ENCODE data around the gene ADAMTS9.
A peak's percentile ranks its signal among the peaks of the same experiment; 100 is the strongest.

Gene ADAMTS9

DNA sequence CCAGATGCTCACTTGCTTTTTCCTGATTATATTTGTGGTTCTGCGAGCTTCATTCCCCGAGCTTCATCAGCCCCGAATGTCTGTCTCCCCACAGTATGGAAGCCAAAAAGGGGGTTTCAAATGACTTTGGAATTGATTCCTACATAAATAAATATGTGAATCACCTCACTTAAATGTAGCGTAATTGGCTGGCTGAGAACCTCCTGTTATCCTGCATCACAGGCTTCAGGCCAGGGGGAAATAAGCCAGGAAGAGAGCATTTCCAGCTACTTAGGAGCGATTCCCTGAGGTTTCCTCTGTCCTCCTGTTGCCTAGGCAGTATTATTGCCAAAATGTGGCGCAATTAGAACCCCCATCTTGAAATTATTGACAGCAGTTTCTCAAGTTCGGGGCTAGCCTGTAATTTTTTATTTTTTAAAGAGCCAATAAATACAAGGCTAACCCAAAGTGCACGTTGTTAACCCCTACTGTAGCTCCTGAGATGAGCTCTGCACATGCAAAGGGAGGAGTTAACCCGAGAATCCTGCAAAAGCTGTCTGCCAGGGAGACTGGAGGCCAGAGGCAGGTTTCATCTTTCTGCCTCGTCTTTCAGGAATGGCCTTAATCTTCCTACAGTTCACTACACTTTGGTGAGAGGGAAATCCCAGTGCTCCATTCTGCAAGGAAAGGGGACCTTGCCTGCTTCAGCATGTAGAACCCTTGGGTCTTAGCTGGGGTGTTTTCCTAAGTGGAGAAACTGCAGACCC, 148.2 kb downstream of the ADAMTS9 start:
- no peak for DNase-seq (ENCODE audit: low spot score)

DNA sequence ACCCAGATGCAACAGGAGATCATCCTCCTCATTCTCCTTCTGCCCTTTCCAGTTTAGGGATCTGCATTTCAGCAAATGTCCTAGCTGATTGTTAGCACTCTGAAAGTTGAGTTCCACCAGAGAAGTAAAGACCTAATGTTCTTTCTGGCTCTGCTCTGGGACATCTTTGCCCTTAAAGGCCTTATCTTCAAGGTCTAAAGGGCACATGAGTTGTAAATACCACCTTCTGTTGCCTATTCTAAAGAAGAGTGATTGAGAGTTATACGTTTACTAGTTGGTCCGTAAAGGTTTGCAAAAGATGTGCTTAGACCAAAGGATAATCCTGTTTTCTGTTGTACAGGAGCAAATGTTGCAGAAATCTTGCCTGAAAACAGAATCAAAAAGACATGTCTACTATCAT, 151.6 kb downstream of the ADAMTS9 start:
- no peak for DNase-seq (ENCODE audit: low spot score)

- DNase-seq (ENCODE audit: low spot score) = peak; percentile 54
Measured at GRCh38 chr3:64533617-64534317, 154.0 kb downstream of the ADAMTS9 start.

DNA sequence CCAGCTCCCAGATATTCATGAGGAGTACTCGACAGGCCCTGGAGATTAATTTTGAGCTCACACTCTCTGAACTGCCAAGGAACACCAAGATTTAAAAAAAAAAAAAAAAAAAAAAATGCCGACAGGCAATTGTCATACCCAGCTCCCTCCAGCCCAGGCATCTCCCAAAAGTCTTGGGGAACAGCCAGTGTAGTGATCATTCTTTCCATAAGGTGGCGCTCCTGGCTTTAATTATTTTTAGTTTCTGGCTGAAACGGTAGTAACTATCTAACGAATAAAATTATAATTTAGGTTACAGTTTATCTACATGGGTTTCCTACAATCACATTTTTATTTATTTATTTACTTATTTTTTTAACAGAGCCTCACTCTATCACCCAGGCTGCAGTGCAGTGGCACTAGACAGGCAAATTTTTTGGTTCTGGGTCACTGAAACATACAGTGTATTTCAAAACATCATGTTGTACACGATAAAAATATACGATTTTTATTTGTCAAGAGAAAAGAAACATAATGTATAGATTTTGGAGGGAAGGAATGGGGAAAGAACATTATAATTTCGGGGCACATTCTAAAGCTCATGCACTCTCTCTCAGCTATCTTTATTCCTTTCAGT, 157.3 kb downstream of the ADAMTS9 start:
- peak; percentile 13 for DNase-seq (ENCODE audit: low spot score)

DNA sequence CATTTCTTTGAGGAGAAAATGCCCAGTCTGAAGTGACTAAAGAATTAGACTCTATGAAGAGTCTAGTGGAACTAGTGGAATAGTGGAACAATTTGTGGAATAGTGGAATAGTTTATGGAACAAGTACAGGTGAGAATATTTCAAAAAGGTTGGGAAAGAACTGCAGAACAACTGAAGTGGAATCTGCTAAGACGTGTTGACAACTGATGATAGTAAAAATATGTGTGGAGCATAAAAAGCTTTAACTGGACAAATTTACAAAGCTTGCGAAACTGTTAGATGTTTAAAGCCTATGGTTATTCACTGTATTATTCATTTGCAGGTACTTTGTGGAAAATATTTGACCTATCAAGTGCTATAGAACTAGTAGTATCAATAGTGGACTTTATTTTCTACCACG, 164.5 kb downstream of the ADAMTS9 start:
- DNase-seq (ENCODE audit: low spot score) = no peak

GRCh38 chr3:64520334-64520733, 167.5 kb downstream of the ADAMTS9 start:
- no peak for DNase-seq (ENCODE audit: low spot score)

- no peak for DNase-seq (ENCODE audit: low spot score)
Measured at GRCh38 chr3:64518950-64519349, 168.8 kb downstream of the ADAMTS9 start.

- DNase-seq (ENCODE audit: low spot score) = no peak
Measured at GRCh38 chr3:64518496-64518895, 169.3 kb downstream of the ADAMTS9 start.

- DNase-seq (ENCODE audit: low spot score) = no peak
Measured at GRCh38 chr3:64514889-64515288, 172.9 kb downstream of the ADAMTS9 start.

DNA sequence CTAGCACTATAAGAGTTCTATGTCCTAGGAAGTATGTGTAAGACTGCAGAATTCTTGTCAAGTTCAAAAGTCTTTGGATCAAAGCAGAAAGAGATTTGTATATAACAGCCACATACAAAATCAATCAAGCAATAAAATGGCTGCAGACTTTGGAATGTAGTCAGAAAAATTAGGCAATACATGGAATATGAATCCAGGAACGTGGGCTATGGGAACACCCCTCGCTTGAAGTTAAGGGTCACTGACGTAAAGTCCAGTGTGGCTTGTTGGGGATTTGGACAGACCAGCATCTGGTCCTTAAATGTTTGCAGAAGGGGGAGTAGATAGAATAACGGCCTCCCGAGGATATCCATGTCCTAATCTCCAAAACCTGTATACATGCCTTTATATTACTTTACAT, 178.6 kb downstream of the ADAMTS9 start:
- DNase-seq (ENCODE audit: low spot score) = no peak

DNA sequence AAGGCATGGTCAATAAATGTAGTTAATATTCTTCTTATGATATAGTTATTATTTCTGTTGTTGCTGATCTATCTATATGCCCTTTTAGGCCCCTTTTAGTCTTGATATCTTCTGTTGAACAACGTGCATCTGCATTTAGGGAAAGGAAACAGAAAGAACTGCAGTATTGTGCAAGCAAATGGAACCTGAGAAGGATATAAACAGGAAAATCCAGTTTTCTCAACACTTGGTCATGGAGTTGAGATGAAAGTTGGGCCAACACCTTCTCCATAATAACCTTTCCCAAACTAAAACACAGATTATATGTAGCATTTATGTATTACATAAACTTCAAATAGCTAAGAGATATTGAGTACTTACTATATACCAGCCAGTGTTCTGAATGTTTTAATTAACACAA, 179.7 kb downstream of the ADAMTS9 start:
- DNase-seq (ENCODE audit: low spot score) = no peak

- no peak for DNase-seq (ENCODE audit: low spot score)
Measured at GRCh38 chr3:64506255-64506654, 181.5 kb downstream of the ADAMTS9 start.

DNA sequence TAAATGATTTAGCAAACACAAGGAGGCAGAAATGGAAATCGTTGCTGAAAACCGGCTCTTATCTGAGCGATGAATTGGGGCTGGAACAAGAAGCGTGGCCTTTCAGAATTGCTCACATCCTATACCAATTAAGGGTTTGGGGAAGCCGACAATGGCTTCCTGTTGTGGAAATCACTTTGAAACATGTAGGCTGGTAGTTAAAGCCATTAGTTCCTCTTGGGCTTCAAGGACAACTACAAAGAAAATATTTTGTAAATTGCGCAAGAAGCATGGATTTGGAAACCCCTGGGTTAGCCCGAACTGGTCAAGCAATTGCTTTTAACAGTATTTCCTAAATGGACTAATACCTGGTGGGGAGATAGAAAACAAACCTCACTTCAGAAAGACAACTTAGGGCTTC, 182.4 kb downstream of the ADAMTS9 start:
- DNase-seq (ENCODE audit: low spot score) = no peak

DNA sequence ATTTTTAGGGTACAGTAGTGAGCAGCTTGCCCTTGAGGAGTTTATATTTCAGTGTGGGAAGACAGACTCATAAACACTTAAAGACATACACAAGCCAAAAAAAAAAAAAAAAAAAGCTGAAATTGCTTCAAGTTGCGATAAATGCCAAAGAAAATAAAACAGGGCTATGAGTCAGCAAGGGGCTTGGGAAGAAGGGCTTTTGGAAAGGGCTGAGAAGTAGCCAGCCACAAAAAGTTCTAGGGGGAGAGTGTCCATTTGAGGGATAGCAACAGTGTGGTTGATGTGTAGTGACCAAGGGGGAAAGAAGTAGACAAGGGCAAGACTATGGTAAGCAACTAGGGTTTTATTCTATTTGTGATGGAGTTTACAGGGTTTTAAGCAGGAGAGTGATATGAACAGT, 185.5 kb downstream of the ADAMTS9 start:
- no peak for DNase-seq (ENCODE audit: low spot score)

DNA sequence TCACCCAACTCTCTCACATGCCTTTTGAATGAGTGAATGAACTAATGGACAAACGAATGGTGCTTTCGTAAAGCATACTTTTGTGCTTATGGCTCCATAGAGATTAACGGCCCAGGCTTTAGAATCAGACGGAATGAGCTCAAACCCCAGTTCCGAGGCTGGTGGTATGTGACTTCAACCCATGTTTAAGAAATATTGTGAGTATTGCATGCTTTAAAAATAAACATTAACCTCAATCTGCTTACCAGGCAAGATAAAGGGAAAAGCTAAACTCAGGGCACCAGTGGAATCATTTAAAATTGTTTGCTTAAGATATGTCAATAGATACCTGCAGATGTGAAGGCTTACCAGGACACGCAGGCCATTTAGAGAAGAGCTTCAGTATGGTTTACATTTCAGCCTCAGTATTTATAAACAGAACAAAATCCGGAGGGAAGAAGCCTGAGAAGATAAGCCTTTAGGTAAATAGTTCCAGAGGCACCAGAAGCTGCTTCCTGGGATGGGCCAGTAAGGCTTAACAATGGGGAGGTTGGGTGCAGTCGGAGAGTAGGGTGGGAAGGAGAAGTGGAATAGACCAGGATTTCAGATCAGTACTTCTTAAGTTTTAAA, 186.4 kb downstream of the ADAMTS9 start:
- no peak for DNase-seq (ENCODE audit: low spot score)

- no peak for DNase-seq (ENCODE audit: low spot score)
Measured at GRCh38 chr3:64496786-64497490, 190.9 kb downstream of the ADAMTS9 start.

DNA sequence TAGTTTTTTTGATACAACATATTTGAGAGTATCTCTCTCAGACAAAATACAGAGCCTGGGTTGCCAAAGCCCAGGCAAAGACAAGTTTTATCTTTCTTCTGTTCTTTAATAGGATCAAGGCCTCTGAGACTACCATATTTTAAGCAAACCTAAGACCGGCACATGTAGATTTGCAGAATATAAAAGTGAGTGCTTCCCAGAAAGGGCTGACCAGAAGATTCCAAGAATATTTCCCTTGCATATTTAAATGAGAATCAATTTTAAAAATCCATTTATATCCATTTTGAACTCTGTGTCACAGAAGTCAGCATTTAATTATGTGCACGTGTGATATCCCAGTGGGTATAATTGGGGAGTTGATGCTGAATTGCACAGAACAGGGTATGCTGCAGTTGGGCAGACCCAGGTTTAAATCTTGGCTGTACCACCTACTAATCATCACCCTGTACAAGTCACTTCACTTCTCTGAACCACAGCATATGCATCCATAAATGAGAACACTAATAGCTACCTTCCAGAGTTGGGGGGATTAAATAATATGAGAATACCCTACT, 191.9 kb downstream of the ADAMTS9 start:
- DNase-seq (ENCODE audit: low spot score) = no peak

GRCh38 chr3:64495121-64495780, 192.5 kb downstream of the ADAMTS9 start:
- DNase-seq (ENCODE audit: low spot score) = no peak

DNA sequence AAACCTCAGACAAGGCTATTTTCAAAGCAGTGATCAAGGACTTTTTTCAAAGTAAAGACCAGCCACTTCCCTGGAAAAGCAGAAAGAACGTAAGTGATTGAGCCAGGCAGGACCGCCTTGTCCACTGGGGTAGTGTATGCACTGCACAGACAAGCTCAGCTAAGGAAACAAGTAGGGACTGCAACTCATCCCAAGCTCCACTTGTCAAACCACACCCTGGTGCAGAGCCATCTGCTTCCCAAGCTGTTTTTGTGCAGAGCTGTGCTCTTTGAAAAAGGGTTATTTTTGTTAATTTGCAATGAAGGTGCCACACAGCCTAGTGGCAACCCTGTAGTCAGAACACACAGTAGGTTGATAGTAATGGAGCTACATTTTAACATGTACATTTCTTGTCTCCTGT, 193.3 kb downstream of the ADAMTS9 start:
- no peak for DNase-seq (ENCODE audit: low spot score)

- no peak for DNase-seq (ENCODE audit: low spot score)
Measured at GRCh38 chr3:64493149-64493548, 194.7 kb downstream of the ADAMTS9 start.

- no peak for DNase-seq (ENCODE audit: low spot score)
Measured at GRCh38 chr3:64491843-64492242, 196.0 kb downstream of the ADAMTS9 start.

All from germinal center (tissue), 1 donor.